HG02852 (cell line): ENCODE results near the gene EFCAB14.
"Not testable (repeated sequence)": the region's sequence is repeated elsewhere in the genome, so short reads cannot be mapped to it uniquely, and the experiment has no call there.

ENCODE experiments used
- ATAC-seq: cut with Tn5 transposase; IDR thresholded peaks from one replicate; pipeline ENCODE4 v1.9.1; 2021; ENCODE audit warnings: mild to moderate bottlenecking, moderate library complexity; ENCODE audit not compliant: unreplicated experiment

Gene EFCAB14

GRCh38 chr1:46655848-46656247 lies 63.1 kb downstream of the EFCAB14 start:
- ATAC-seq = no peak

GRCh38 chr1:46654698-46655097 lies 64.2 kb downstream of the EFCAB14 start:
- not testable (repeated sequence) for ATAC-seq

GRCh38 chr1:46654012-46654411 lies 64.9 kb downstream of the EFCAB14 start:
- no peak for ATAC-seq

GRCh38 chr1:46653405-46653958 lies 65.4 kb downstream of the EFCAB14 start:
- no peak for ATAC-seq

- ATAC-seq = no peak
These were observed 66.4 kb downstream of the EFCAB14 start for GRCh38 chr1:46652321-46653100.

GRCh38 chr1:46651152-46651551 lies 67.8 kb downstream of the EFCAB14 start:
- not testable (repeated sequence) for ATAC-seq

GRCh38 chr1:46650491-46650890 lies 68.4 kb downstream of the EFCAB14 start:
- no peak for ATAC-seq

GRCh38 chr1:46649764-46650163 lies 69.2 kb downstream of the EFCAB14 start:
- ATAC-seq = no peak

GRCh38 chr1:46647611-46648010 lies 71.3 kb downstream of the EFCAB14 start:
- ATAC-seq = no peak

GRCh38 chr1:46646844-46647243 lies 72.1 kb downstream of the EFCAB14 start:
- ATAC-seq = no peak

GRCh38 chr1:46646331-46646730 lies 72.6 kb downstream of the EFCAB14 start:
- ATAC-seq = no peak

GRCh38 chr1:46645815-46646214 lies 73.1 kb downstream of the EFCAB14 start:
- ATAC-seq = no peak

GRCh38 chr1:46643368-46643775 lies 75.5 kb downstream of the EFCAB14 start:
- no peak for ATAC-seq

GRCh38 chr1:46642115-46642680 lies 76.7 kb downstream of the EFCAB14 start:
- no peak for ATAC-seq

GRCh38 chr1:46639547-46639946 lies 79.4 kb downstream of the EFCAB14 start:
- ATAC-seq = no peak

- ATAC-seq = no peak
These were observed 80.0 kb downstream of the EFCAB14 start for GRCh38 chr1:46638921-46639320.

- no peak for ATAC-seq
These were observed 81.3 kb downstream of the EFCAB14 start for GRCh38 chr1:46637444-46638083.

GRCh38 chr1:46635205-46635604 lies 83.7 kb downstream of the EFCAB14 start:
- no peak for ATAC-seq

GRCh38 chr1:46630719-46631118 lies 88.2 kb downstream of the EFCAB14 start:
- no peak for ATAC-seq
